Fibroblast of peridontal ligament (primary cell): ENCODE data around the gene ADGB.
A peak's percentile ranks its signal among the peaks of the same experiment; 100 is the strongest.
"Not testable (repeated sequence)": the region's sequence is repeated elsewhere in the genome, so short reads cannot be mapped to it uniquely, and the experiment has no call there.

Source experiments
- DNase-seq: peaks from one replicate; pipeline ENCODE4 v3.0.0-alpha.2; 2010; ENCODE audit errors: extremely low read depth

The ADGB gene

GRCh38 chr6:146815511-146816462 lies 217.0 kb downstream of the ADGB start:
- not testable (repeated sequence) for DNase-seq

DNA sequence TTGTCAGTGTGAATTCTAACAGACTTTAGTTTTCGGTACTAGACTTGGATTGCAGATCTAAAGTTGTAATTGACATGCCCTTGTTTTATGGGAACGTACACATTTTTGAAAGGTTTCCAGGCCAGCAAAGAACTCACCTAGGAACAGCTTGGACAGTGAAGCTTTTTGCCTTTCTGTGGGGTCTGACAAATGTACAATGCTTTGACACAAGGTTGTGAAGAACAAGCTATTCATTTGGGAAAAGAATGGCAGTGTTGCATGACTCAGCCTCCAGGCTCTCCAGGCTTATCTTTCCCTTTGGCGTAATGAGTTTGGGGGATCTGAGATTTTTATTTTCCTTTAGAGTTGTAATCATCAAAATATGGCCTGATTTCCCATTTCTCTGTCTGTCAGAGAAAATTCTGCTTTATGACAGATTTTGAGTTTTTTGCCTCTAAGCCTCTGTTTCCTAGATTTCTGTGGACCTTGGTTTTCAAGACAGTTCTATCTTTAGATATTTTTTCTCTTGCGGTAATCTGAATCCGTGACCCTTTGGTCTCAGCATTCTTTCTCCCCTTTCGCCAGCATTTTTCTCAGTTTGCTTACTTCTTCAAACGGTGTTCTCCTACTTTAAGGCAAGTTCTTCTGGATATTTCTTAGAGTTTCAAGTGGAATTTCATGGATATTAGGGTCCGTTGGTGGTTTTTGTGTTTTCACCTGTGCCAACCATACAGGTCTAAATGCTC lies 221.0 kb downstream of the ADGB start:
- no peak for DNase-seq

DNA sequence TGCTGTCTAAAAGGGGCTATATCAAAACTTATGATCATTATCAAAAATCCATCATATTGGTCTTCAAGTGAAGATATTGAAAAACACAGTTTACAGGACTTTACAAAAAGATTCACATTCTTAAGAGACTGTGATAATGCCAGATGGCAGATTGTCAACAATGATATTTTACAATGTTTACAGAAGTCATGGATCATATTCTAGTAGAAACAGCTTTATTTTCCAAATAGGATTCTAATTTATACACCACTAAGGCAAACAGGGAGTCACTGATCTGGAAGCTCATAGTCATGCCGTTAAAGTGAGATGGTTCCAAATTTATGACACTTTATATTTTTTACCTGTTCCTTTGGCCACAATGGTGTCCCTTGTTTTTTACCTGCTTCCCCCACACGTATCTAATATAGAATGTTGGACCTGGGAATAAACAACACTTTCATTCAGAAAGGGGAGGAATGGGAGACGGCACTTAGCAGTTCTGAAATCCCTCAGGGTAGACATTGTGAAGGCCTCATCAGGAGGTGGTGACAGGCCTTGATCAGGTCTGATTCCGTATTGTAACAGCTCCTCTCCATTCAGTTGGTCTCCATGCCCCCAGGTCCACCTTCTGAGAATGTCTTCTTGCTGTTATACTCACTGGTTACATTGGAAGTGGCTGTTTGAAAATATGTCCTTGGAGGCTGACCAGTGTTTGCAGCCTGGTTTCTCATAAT lies 228.6 kb downstream of the ADGB start:
- peak; percentile 55 for DNase-seq

GRCh38 chr6:146829792-146830565 lies 231.2 kb downstream of the ADGB start:
- no peak for DNase-seq

DNA sequence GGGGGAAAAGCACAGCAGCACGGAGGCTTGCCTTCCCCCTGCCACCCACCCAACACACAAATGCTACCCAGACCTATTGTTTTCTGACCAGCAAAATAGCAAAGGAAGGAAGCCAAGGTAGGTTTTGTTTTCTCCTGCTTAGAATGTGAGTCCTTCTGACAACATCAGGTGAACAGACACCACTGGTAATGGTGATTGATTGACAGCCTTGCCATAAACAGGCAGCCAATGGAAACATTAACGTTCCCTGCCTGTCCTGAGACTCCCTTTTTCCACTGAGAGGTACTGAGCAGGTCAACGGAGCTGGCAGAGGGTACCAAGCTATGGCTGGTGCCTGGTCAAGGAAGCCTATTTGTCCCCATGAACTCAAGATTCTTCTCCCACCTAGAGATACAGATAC lies 234.4 kb downstream of the ADGB start:
- DNase-seq, result no peak

- DNase-seq, result no peak
Observed at GRCh38 chr6:146840216-146840615, 241.4 kb downstream of the ADGB start.

- DNase-seq, result no peak
Observed at GRCh38 chr6:146840641-146841040, 241.9 kb downstream of the ADGB start.

GRCh38 chr6:146847426-146847825 lies 248.7 kb downstream of the ADGB start:
- no peak for DNase-seq

GRCh38 chr6:146850238-146850896 lies 251.6 kb downstream of the ADGB start:
- peak; percentile 48 for DNase-seq

- no peak for DNase-seq
Observed at GRCh38 chr6:146850981-146851380, 252.2 kb downstream of the ADGB start.

- peak; percentile 83 for DNase-seq
Observed at GRCh38 chr6:146851837-146852236, 253.1 kb downstream of the ADGB start.

DNA sequence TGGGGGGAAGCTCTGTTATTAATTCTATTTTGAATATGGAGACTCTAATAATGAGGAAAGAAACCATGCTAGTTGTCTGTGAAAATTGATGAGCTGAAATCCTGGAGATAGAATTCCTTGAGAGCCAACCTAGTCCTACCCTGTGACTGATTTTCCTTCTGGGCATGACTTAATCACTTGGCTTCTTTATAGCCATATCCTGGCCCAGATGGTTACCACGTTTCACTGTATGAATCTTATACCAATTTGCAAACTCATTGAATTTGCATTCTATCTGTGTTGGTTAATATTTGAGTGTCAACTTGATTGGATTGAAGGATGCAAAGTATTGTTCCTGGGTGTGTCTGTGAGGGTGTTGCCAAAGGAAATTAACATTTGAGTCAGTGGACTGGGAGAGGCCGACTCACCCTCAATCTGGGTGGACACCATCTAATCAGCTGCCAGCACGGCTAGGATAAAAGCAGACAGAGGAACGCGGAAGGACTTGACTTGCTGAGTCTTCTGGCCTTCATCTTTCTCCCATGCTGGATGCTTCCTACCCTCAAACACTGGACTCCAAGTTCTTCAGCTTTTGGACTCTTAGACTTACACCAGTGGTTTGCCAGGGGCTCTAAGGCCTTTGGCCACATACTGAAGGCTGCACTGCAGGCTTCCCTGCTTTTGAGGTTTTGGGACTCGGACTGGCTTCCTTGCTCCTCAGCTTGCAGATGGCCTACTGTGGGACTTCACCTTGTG lies 255.9 kb downstream of the ADGB start:
- DNase-seq, result not testable (repeated sequence)

DNA sequence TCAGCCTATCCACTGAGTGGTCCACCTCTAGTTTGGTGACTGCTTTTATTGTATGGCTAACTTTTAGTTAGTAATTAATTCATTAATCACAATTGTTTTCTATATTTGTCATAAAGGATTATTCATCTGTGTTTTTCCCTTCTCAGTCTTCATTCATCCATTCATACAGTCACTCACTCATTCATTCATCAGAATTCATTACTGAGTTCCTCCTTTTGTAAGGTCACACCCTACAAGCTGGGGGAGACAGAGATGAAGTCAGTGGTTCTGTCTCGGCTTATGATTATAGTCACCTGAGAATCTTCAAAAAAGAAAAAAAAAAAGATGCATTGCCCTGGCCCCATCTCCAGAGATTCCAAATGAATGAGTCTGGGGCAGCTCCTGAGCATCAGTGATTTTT lies 257.1 kb downstream of the ADGB start:
- no peak for DNase-seq

- DNase-seq, result no peak
Observed at GRCh38 chr6:146856296-146856695, 257.5 kb downstream of the ADGB start.

GRCh38 chr6:146857180-146857979 lies 258.6 kb downstream of the ADGB start:
- DNase-seq, result peak; percentile 94

DNA sequence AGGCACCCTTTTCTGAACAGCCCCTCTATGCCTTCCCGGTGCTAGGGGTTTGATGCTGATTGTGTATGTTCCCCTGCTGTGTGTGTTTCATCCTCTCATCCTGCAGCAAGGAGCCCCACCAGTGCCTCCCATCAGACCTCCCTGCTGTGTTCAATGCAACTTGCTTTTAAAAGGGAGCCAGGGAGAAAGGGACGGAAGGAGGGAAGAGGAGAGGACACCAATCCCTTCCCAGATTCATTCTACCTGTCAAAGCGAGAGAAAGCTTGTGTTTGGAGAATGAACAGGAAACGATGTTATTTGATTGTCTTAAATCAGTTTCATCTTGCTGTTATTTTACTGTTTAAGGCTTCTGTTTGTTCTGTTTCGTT lies 259.2 kb downstream of the ADGB start:
- no peak for DNase-seq

GRCh38 chr6:146859206-146859605 lies 260.4 kb downstream of the ADGB start:
- no peak for DNase-seq

DNA sequence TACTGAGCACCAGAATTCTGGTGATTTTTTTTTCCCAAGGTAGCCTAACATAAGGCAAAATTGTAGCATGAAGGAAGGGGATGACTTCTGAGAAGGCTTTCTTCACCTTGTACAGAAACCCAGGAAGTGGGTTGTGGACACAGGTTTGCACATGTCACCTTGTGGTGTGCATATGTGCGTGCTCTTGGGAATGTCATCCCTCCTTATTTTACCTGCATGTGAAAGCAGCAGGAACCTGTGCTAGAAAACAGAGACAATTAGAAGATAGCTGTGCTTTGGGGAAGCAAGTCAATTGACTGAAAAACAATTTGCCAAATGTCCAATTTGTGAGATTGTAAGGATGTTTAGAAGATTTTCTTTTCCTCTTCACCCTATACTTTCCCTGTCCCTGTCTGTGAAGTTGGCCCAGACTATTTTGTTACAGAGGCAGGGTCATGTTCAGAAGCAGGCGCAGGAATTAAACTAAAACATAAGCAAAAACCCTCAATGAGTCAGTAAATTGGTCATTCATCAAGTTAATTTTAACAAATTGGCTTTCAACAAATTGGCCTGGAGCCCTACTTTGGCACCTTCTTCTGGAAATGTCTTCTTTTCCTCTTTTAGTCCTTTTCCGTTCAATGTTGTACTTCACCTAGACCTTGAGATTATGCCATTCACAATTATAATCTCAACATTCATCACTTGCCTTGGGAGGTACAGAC lies 261.2 kb downstream of the ADGB start:
- DNase-seq, result no peak

GRCh38 chr6:146860583-146860982 lies 261.8 kb downstream of the ADGB start:
- no peak for DNase-seq
